Loucy (cell line): Measurements from ENCODE around the gene TMPRSS2.

Source experiments
- H2AFZ ChIP-seq: fragments of 200-600 bp; sonication (generic); 2 replicates; pipeline ENCODE4 v1.6.0; 2016; ENCODE audit warnings: antibody characterized with exemption, mild to moderate bottlenecking, low read length, moderate library complexity
- H3F3A ChIP-seq: fragments of 200-600 bp; 2 replicates; pipeline ENCODE4 v1.6.0; 2016; ENCODE audit warnings: antibody characterized with exemption, low read depth, mild to moderate bottlenecking
- H3K27me3 ChIP-seq: fragments of 200-600 bp; sonication (generic); 2 replicates; pipeline ENCODE4 v1.6.1; 2014; ENCODE audit warnings: low read length, mild to moderate bottlenecking; ENCODE audit not compliant: insufficient read depth, poor library complexity, severe bottlenecking
- H3K36me3 ChIP-seq: fragments of 200-600 bp; sonication (generic); 2 replicates; pipeline ENCODE4 v1.6.1; 2016; ENCODE audit warnings: low read length; ENCODE audit not compliant: insufficient read depth
- H3K4me1 ChIP-seq: fragments of 200-600 bp; sonication (generic); 2 replicates; pipeline ENCODE4 v1.5.1; 2014; ENCODE audit warnings: low read length, mild to moderate bottlenecking; ENCODE audit not compliant: insufficient read depth, poor library complexity, severe bottlenecking
- H3K4me2 ChIP-seq: fragments of 200-600 bp; sonication (generic); 2 replicates; pipeline ENCODE4 v1.6.0; 2014; ENCODE audit warnings: antibody characterized with exemption, low read length, low read depth, mild to moderate bottlenecking; ENCODE audit not compliant: poor library complexity, severe bottlenecking
- H3K4me3 ChIP-seq: fragments of 200-600 bp; sonication (generic); 2 replicates; pipeline ENCODE4 v1.5.1; 2014; ENCODE audit warnings: low read length, mild to moderate bottlenecking, mixed read lengths; ENCODE audit not compliant: poor library complexity, severe bottlenecking
- H3K79me2 ChIP-seq: fragments of 200-600 bp; sonication (generic); 2 replicates; pipeline ENCODE4 v1.6.1; 2014; ENCODE audit warnings: low read length; ENCODE audit not compliant: insufficient read depth
- H3K9ac ChIP-seq: fragments of 200-600 bp; sonication (generic); 2 replicates; pipeline ENCODE4 v1.6.0; 2014; ENCODE audit warnings: mild to moderate bottlenecking, low read depth, low read length, moderate library complexity; ENCODE audit not compliant: poor library complexity, severe bottlenecking
- H3K9me2 ChIP-seq: fragments of 200-600 bp; sonication (generic); replicated peaks from 2 replicates; pipeline ENCODE4 v1.6.1; 2016; ENCODE audit warnings: low read depth, low read length, mixed read lengths
- H3K9me3 ChIP-seq: fragments of 200-600 bp; sonication (generic); 2 replicates; pipeline ENCODE4 v1.6.1; 2014; ENCODE audit warnings: mild to moderate bottlenecking, antibody characterized with exemption, low read length, low read depth; ENCODE audit not compliant: insufficient read depth
- H4K20me1 ChIP-seq: fragments of 200-600 bp; sonication (generic); 2 replicates; pipeline ENCODE4 v1.6.0; 2014; ENCODE audit warnings: antibody characterized with exemption, low read length, mild to moderate bottlenecking; ENCODE audit not compliant: insufficient read depth, poor library complexity, severe bottlenecking
- EZH2phosphoT487 ChIP-seq: fragments of 200-600 bp; IDR thresholded peaks from 2 replicates; pipeline ENCODE4 v1.6.1; 2018; ENCODE audit warnings: antibody characterized with exemption, mild to moderate bottlenecking, moderate library complexity, borderline replicate concordance
- TF ChIP-seq, protein P1 (sequence below): fragments of 200-600 bp; sonication (generic); conservative IDR thresholded peaks from 2 replicates; pipeline ENCODE4 v1.5.1; 2014; ENCODE audit warnings: mild to moderate bottlenecking, antibody characterized with exemption, low read length

The TMPRSS2 gene

DNA sequence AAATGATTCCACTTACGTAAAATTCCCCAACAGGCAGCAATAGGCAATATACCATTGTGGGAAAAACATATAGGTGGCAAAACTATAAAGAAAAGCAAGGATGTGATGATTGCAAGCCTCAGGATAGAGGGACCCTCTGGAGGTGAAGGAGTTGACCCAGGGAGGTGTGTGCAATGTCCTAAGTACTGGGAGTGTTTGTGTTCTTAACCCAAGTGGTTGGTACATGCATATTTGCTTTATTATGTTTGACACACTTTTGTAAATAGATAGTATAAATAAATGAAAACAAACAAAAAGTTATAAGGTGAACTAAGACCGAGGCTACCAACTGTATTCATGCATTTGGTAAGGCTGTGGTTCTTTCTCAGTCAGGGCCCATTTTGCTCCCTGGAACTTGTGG, 74.4 kb downstream of the TMPRSS2 start:
- Histone ChIP-seq H3K4me2 (no peak overlapping the region), H3K79me2 (no peaks in the 10 kb centered on the region), H3K36me3 (no peaks in the 10 kb centered on the region), H3K4me1 (no peaks in the 10 kb centered on the region), H3K4me3 (no peak overlapping the region), H2AFZ (no peak overlapping the region), H3K9me2 (no peaks in the 10 kb centered on the region), H3K9me3 (peaks cover 5% of the 10 kb centered on the region; the same call in 1 of the 2 replicates), H3F3A (no peaks in the 10 kb centered on the region), H3K9ac (no peak overlapping the region), H3K27me3 (no peaks in the 10 kb centered on the region), H4K20me1 (no peaks in the 10 kb centered on the region)
- TF ChIP-seq, protein P1, sequence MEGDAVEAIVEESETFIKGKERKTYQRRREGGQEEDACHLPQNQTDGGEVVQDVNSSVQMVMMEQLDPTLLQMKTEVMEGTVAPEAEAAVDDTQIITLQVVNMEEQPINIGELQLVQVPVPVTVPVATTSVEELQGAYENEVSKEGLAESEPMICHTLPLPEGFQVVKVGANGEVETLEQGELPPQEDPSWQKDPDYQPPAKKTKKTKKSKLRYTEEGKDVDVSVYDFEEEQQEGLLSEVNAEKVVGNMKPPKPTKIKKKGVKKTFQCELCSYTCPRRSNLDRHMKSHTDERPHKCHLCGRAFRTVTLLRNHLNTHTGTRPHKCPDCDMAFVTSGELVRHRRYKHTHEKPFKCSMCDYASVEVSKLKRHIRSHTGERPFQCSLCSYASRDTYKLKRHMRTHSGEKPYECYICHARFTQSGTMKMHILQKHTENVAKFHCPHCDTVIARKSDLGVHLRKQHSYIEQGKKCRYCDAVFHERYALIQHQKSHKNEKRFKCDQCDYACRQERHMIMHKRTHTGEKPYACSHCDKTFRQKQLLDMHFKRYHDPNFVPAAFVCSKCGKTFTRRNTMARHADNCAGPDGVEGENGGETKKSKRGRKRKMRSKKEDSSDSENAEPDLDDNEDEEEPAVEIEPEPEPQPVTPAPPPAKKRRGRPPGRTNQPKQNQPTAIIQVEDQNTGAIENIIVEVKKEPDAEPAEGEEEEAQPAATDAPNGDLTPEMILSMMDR, result no peak
- no peak for TF ChIP-seq EZH2phosphoT487

DNA sequence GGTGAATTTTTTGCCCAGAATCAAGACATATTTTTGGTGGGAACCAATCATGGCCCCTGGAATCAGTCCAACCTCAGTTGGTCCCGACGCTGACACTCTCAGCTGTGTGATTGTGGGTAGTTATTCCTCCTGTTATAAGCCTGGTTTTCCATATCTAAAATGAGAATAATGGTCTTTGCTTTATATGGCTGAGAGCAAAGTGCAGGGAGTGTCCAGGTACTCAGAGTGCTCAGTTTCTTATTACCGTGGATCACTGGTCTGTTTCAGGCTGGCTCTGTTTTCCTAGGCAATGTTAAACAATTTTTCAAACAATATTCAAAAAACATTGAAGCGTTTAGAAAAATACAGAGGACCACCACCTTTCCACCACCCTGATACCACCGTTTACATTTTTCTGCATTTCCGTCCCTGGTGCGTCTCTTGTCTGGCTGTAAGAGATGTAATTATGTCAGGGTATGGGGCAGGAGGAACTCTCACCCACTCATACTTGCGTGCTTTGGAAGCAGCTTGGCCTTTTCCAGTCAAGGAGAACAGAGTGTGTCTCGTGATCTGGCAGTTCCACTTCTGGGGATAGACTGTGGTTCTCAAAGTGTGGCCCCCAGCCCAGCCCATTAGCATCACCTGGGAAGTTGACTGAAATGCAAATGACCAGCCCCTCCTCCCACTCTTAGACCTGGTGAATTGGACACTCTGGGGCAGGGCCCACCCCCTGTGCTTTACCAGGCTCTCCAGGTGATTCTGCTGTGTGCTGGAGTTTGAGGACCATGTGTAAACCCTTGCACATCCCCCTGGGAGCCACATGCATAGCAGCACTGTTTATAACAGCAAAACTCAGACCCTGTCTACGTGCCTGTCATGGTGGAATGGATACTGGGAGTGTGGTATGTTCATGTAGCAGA, 75.1 kb downstream of the TMPRSS2 start:
- H3K36me3 ChIP-seq, result no peaks in the 10 kb centered on the region

DNA sequence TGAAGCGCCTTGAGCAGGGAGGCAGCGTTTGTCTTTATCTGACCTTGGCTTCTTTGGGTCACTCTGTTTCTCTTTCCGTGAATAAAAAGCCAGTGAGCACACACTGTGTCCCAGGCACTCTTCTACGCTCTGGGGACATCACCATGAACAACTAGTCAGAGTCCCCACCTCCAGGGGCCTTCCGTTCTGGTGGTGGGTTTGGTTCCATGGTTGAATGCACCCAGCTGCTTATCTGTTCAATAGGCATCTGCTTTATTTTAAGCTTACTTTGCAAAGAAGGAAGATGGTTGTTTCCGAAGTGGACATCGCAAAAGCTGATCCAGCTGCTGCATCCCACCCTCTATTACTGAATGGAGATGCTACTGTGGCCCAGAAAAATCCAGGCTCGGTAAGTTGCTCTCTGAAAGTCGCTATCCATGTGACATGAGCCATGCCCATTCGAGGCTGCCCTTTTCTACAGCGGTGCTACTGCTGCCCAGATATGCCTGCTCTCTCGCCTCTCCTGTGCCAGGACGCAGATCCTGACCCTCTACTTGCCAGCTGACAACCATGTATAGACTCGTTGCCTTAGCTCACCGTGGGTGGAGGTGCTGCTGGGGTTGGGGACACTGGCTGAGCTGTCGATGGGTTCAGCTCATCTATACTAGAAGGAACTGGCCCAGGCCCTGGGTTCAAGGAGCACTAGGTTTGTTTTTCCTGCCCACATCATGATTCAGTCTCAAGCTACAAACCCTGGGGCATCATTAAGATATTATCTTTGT, 76.0 kb downstream of the TMPRSS2 start:
- Histone ChIP-seq H3K4me2 (no peak overlapping the region), H3K4me3 (no peak overlapping the region), H2AFZ (no peak overlapping the region), H3K36me3 (no peaks in the 10 kb centered on the region), H3F3A (no peaks in the 10 kb centered on the region), H3K9me2 (no peaks in the 10 kb centered on the region), H3K79me2 (no peaks in the 10 kb centered on the region), H3K9me3 (peaks cover 5% of the 10 kb centered on the region; the same call in 1 of the 2 replicates), H3K4me1 (no peaks in the 10 kb centered on the region), H3K9ac (no peak overlapping the region), H3K27me3 (no peaks in the 10 kb centered on the region), H4K20me1 (no peaks in the 10 kb centered on the region)
- TF ChIP-seq, protein P1, result no peak
- TF ChIP-seq EZH2phosphoT487, result no peak

More for the DNA sequence above, 75.1 kb downstream of the TMPRSS2 start:
- no peaks in the 10 kb centered on the region for H3K27me3 ChIP-seq
- no peaks in the 10 kb centered on the region for H3K9me2 ChIP-seq
- H3K9ac ChIP-seq, result no peak overlapping the region
- H3K4me1 ChIP-seq, result no peaks in the 10 kb centered on the region
- no peaks in the 10 kb centered on the region for H4K20me1 ChIP-seq
- no peaks in the 10 kb centered on the region for H3F3A ChIP-seq
- H3K9me3 ChIP-seq, result peaks cover 5% of the 10 kb centered on the region; the same call in 1 of the 2 replicates
- no peaks in the 10 kb centered on the region for H3K79me2 ChIP-seq
- H3K4me2 ChIP-seq, result no peak overlapping the region
- TF ChIP-seq EZH2phosphoT487, result no peak
- TF ChIP-seq, protein P1, result no peak
- no peak overlapping the region for H3K4me3 ChIP-seq
- no peak overlapping the region for H2AFZ ChIP-seq
